GM21717 (cell line): Measurements from ENCODE around the gene MINAR2.

Experiments used
- ATAC-seq: cut with Tn5 transposase; IDR thresholded peaks from one replicate; pipeline ENCODE4 v1.9.1; 2021; ENCODE audit warnings: mild to moderate bottlenecking, moderate library complexity; ENCODE audit not compliant: unreplicated experiment

The MINAR2 gene

DNA sequence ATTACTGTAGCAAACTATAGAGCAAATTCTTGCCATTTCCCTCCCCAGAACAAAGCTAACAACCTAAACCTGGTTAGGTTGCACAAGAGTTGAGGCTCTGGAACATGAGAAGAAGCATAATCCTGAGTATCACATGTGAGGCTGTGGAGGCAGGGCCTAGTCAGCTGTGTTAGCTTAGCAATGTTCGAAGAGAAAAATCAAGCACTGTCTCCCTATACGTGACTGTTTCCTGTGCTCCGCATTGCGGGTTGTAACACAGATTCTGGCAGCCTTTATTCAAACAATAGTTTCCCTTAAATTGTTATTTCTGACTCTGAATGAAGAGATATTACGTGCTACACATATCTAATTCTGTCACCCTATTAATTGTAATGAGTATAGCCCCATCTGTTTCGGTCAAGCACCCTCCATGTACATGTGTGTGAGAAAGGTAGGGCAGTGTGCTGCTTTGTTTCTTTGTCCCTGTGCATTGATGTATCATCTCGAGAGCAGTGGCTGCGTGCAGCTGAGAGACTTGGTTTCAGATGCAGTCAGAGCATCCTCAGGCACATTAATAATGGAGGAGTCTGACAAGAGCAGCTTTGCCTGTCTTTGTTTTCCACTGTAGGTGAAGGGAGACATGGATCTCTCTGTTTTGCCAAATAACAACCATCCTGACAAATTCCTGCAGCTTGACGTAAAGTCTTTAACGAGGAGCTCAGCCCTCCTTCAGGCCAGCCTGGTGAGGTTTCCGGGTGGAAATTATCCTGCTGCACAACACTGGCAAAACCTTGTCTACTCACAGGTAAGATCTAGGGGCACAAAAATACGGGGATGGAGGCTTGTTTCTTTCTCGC lies at the start of gene MINAR2:
Gene MINAR2, plus strand, starts transcription at position 523 of the 836 bp plus-strand sequence. Its CDS starts 97 bp downstream, at position 620.
- no peak for ATAC-seq

DNA sequence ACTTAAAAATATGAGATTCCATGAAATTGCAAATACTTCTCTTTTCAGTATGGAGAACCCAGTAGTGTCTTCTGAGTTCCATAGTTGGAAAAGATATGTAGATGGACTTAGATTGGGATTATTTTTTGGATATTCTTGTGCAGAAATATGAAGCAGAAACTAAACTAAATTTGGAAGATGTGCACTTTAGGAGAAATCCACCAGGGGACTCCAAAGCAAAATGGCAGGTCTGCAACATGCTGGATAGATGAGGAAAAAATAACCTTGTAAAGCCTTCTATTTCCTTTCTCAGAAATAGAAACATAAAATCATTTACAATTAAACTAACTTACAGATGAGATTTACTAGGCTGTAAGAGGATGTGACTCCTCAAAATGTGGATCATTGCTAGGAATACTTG lies 49.2 kb upstream of the MINAR2 start:
- ATAC-seq = no peak

- no peak for ATAC-seq
These were observed 31.7 kb upstream of the MINAR2 start for GRCh38 chr5:129716235-129716634.

DNA sequence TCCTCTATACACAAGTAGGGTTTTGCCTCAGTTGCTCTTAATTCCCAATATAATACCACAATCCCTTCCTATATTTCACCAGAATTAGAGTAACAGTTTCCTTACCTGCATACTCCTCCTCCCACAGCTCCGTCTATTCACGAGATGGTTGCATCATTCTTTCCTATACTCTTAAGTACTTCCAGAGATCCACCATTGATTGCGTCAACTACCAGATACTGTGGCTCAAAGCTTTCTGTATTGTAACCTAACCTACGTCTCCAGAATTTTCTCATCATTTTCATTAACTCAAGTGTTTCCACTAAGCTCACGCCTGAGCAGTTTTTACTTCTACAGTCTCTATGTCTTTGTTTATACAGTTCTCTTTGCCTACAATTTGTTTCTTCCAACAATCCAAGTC lies 31.2 kb upstream of the MINAR2 start:
- no peak for ATAC-seq

DNA sequence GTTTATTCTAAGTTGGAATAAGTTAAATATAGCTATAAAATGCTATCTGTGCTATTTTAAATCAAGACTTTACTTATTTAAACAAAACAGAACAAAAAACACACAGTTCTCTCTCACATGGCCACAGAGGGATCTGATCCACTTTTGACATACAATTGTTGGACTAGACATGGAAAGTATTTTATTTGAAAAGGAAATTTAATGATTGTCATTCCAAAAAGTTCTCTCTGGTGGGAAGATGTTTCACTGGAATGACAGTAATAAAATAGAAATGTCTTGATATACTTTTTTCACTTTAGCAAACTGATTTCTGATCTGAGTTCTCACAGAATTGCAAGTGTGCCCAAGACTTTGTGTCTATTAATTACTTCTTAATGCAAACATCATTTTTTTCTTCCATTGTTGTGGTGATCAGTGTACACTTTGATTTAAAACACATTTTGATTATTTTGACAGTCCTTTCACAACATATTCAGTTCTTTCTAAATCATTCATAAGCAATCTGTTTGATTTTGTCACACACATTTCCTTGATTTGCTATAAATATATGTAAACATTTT lies 30.1 kb upstream of the MINAR2 start:
- no peak for ATAC-seq

DNA sequence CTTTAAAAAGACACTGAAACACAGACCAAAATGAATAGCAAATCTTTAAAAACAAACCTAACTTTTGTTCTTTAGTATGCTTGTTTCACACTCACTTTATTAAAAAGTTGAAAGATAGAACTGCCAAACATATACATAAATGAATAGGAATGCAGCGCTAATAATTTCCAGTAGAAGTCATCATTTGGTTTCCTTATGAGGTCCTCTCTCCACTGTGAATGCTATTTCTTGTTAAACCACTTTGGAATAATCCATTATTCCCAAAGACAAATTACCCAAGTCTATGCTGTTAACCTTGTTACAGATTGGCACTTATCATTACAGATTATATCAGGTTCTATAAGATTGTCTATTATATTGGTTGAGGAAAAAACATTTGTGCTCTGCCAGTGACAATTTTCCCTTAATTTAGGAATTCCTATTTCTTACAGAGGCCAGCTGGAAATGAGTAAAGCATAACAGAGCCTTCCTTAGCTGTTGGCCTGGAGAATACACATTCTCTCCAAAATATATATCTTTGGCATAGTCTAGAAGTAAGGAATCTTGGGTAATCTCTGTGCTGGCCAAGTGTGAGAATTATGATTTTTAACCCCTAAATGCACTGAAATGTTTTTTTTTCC lies 29.3 kb upstream of the MINAR2 start:
- ATAC-seq = no peak

DNA sequence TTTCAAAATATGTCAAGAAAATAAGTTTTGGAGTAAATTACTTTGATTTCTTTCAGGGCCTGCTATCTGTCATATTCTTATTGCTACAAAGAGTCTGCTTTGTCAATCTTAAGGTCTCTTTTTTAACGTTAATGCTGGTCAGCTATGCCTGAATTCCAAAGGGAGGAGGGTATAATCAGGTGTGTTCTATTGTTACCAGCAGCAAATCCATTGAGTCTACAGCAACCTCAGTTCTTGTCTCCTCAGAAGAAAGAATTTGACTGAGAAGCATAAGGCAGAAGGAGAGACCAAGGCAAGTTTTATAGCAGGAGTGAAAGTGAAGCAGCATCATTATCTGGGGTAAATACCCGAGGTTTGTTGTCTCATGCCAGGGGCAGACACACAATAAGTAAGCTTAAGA lies 23.7 kb upstream of the MINAR2 start:
- ATAC-seq = no peak

- ATAC-seq = no peak
These were observed 23.2 kb upstream of the MINAR2 start for GRCh38 chr5:129724647-129725046.

DNA sequence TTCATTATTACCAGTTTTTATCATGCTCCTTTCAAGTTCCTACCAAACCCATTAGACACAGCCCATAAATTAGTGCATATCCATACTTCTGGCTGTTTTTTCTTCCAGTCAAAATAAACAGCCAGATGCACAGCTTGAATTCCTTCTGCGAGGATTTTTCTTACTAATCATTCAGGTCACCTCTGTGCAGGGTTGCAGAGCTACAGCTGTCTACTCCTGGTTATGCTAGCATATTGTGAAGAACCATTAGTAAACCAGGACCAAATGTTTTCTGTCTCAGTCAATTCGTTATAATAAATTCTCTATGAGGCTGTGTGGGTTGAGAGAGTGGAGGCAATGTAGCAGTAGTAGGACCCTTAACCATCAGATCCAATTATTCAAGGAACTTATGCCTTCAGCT lies 8.1 kb upstream of the MINAR2 start:
- ATAC-seq = no peak

- ATAC-seq = no peak
These were observed 4.2 kb upstream of the MINAR2 start for GRCh38 chr5:129743541-129744187.

DNA sequence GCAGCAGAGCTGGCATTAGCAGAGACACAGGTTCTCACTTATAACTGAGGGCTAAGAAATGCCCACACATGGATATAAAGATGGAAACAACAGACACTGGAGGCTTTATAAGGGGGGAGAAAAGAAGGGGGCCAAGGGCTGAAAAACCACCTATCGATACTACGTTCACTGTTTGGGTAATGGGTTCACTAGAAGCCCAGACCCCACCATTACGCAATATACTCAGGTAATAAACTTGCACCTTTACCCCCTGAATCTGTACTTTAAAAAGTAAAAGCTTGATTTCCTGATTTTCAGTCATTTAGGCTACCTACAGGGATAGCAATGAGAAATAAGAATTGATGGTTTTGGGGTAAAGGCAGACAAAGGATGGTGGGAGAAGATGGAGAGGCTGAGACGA lies 1.9 kb upstream of the MINAR2 start:
- ATAC-seq = no peak

DNA sequence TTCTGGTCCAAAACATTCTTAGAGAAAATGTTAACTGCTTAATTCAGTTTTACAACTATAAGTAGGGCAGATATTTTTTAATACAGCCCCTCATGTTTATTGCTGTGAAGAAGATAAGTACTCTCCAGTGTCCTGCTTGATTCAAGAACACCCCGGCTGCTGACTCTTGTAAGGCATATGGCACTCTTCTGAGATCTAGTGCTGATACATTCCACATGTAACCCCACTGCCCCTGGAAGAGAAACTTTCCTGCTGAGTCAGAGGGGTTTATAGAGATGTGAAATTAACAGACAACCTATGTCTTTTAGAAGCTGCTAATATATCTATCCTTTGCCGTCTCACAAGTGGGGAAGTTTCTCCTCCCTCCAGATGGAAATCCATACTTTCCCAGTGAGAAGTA lies 1.0 kb upstream of the MINAR2 start:
- ATAC-seq = no peak

GRCh38 chr5:129748913-129749880 lies 1.3 kb downstream of the MINAR2 start:
- ATAC-seq = no peak

DNA sequence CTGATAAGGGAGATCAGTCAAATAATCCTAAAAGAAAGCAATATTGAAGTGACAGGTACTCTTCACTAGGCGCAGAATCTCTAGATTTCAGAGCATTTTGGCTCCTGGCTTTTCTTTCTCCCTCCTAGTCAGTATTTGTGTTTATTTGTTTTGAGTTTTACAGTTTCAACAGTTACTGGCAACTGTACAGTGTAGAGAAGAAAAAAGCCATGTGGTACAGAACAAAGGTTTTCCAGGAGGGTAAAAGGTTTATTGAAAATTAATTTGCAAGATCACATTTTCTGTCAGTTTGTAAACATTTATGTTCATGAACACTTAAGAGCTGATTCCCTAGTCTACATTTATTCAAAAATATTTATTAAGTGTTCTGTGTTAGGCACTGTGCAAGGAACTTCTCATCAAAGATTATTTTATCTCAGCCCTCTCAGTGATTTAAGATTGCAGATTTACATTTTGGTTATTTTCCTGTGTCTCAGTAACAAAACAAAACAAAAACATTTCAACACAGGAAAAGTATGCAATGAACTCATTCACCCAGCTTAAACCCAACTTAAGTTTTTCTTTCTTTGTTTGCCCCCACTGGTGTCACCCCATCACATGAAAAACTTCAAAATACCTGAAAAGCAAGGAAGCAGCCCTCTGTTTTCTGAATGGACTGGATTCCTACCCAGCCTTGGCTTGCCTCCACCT lies 12.9 kb downstream of the MINAR2 start:
- ATAC-seq = no peak

- ATAC-seq = no peak
These were observed 15.8 kb downstream of the MINAR2 start for GRCh38 chr5:129763651-129764050.

DNA sequence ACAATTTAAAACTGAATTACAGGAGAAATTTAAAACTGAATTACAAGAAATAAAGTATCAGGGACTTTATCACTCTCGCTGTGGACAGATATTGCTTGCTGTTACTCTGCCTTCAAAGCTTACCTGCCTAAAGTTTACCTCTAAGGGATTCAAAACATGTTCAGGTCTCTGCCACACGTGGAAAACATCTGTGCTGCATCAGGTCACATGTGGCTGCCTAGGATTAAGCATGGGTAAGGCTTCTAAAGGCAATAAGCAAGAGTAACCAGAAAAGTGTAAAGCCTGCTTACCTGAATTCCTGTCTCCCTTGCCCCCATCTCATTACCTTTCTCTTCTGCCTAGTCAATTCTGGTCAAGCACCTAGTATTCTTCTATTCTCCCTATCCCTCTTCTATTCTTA lies 18.9 kb downstream of the MINAR2 start:
- ATAC-seq = no peak

DNA sequence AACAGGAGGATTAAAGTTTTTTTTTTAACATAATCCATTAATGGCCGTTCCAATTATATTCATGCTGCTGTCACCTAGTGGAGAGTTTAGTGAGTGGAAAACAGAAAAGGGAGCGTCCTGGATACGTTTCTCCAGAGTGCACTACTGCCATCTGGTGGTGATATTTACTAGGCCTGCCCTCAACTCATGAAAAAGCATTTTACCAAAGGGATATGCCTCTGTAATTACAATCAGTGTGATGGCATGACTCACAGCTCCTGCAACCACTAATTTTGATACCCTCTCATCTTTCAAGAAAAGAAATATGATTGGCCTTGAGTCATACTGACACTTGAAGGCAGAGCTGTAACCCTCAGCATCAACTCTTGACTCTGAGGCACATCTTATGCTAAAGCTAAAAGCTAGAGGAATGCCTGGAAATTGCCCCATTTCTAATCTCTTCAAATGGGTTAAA lies 20.1 kb downstream of the MINAR2 start:
- peak; percentile 89 for ATAC-seq

DNA sequence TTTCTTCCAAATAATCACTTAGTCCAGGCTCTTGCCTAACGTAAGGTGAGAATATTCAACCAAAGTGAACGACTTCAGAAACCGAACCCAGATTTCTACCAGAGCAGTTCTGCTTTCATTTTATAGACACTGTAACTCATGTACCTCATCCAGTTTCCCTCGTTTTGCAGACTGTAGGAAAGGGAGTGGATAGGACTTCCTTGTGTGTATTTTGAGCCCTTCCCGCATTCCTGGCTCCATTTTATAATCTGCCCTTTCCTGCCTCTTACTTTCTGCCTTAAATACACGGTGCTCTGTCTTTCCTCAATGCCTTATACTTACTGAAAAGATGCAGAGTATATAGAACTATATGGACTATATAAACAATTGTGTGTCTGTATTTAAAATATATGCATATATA lies 20.8 kb downstream of the MINAR2 start:
- no peak for ATAC-seq

GRCh38 chr5:129770024-129770820 lies 22.3 kb downstream of the MINAR2 start:
- ATAC-seq = no peak
